T47D (cell line): ENCODE results near the gene SMAGP.

Experiments
- DNase-seq, 2 experiments: peaks; one replicate each; pipeline versions ENCODE4 v3.0.0 to v3.0.0-alpha.2; 2011 to 2012; ENCODE audit warnings: low read depth in 1 of 2, low spot score in 1 of 2
- JUND ChIP-seq: IDR thresholded peaks from 2 replicates; pipeline ENCODE4 v1.6.1; 2012; ENCODE audit warnings: low read depth
- in situ Hi-C: cut with HindIII; loops from 2 replicates; pipeline ENCODE4 v1.10.0; 2016; ENCODE audit warnings: low sequenced_read_pairs, low pct_unique_long_range_greater_than_20kb

SMAGP gene

GRCh38 chr12:51247523-51248206, 22.6 kb downstream of the SMAGP start:
- in situ Hi-C loops = no loop called here
- no peak for DNase-seq
- TF ChIP-seq JUND = no peak

GRCh38 chr12:51246254-51246853, 23.9 kb downstream of the SMAGP start:
- no peak for TF ChIP-seq JUND
- DNase-seq = peak in 1 of 2 experiments; percentile 44
- in situ Hi-C loops = no loop called here

- no peak for DNase-seq
- TF ChIP-seq JUND = no peak
- in situ Hi-C loops = no loop called here
These were observed 24.6 kb downstream of the SMAGP start for GRCh38 chr12:51245476-51246253.

GRCh38 chr12:51244269-51244668, 25.9 kb downstream of the SMAGP start:
- in situ Hi-C loops = no loop called here
- no peak for TF ChIP-seq JUND
- DNase-seq = no peak

- no peak for TF ChIP-seq JUND
- DNase-seq = no peak
- in situ Hi-C loops = no loop called here
These were observed 27.3 kb downstream of the SMAGP start for GRCh38 chr12:51242876-51243275.

GRCh38 chr12:51242120-51242519, 28.1 kb downstream of the SMAGP start:
- no peak for TF ChIP-seq JUND
- in situ Hi-C loops = no loop called here
- DNase-seq = no peak

- TF ChIP-seq JUND = no peak
- DNase-seq = peak in 1 of 2 experiments; percentile 29
- in situ Hi-C loops = no loop called here
These were observed 29.2 kb downstream of the SMAGP start for GRCh38 chr12:51240971-51241370.

- DNase-seq = peak; percentile 95 to 99
- TF ChIP-seq JUND = no peak
- in situ Hi-C loops = no loop called here
These were observed 31.5 kb downstream of the SMAGP start, which contains the start of gene DAZAP2 for GRCh38 chr12:51238510-51239334. DAZAP2 (plus strand) TSS chr12:51238826; CDS start chr12:51238908, 82 bp downstream.

GRCh38 chr12:51238037-51238509, 32.1 kb downstream of the SMAGP start:
- in situ Hi-C loops = no loop called here
- DNase-seq = peak in 1 of 2 experiments; percentile 80
- TF ChIP-seq JUND = no peak

- in situ Hi-C loops = no loop called here
- no peak for TF ChIP-seq JUND
These were observed 35.7 kb downstream of the SMAGP start for GRCh38 chr12:51234530-51234929.

GRCh38 chr12:51232642-51233041, 37.6 kb downstream of the SMAGP start:
- no peak for TF ChIP-seq JUND
- no peak for DNase-seq
- in situ Hi-C loops = no loop called here

More at GRCh38 chr12:51234530-51234929, 35.7 kb downstream of the SMAGP start:
- no peak for DNase-seq
